Cardiac muscle cell (in vitro differentiated cells and primary cell): Measurements from ENCODE around the gene GFOD2. TPM values are rescaled to one million over a fixed set of nuclear protein-coding genes. Genes with fewer than 3 reads are reported as not detected.

Source experiments
- DNase-seq, 2 donors: peaks; one replicate each; pipeline versions ENCODE4 v3.0.0 to v3.0.0-alpha.2; 2010 to 2017; ENCODE audit warnings: low read depth in 1 of 2, low spot score in 1 of 2
- H3K27ac ChIP-seq: fragments of 200-600 bp; sonication (generic); 2 replicates; pipeline ENCODE4 v1.5.1; 2016
- H3K27me3 ChIP-seq: fragments of 200-600 bp; sonication (generic); 2 replicates; pipeline ENCODE4 v1.6.0; 2016; ENCODE audit warnings: control low read depth
- H3K36me3 ChIP-seq: fragments of 200-600 bp; sonication (generic); 2 replicates; pipeline ENCODE4 v1.5.1; 2016; ENCODE audit warnings: control low read depth
- H3K4me1 ChIP-seq: fragments of 200-600 bp; sonication (generic); 2 replicates; pipeline ENCODE4 v1.8.1; 2017; ENCODE audit warnings: low read depth, mild to moderate bottlenecking, mixed run types
- H3K4me3 ChIP-seq: fragments of 200-600 bp; sonication (generic); 2 replicates; pipeline ENCODE4 v1.5.1; 2016; ENCODE audit warnings: mild to moderate bottlenecking
- H3K9me3 ChIP-seq: fragments of 200-600 bp; sonication (generic); 2 replicates; pipeline ENCODE4 v1.5.1; 2017; ENCODE audit warnings: low read depth, mild to moderate bottlenecking, control low read depth
- polyA plus RNA-seq: library from polyadenylated mRNA; unstranded; fragments of >200 nt; fragmentation: Nextera tagmentation; extraction: Ambion mirVana; gene quantifications from 2 replicates; pipeline ENCODE4 v1.2.1, GENCODE V29; 2016
- total RNA-seq: library from RNA; depleted of rRNA; stranded (reverse); fragments of >200 nt; gene quantifications from 2 replicates; pipeline ENCODE4 v1.2.3, GENCODE V29; 2016
- TF ChIP-seq, protein P1 (sequence below): IDR thresholded peaks from 2 replicates; pipeline ENCODE4 v1.5.1; 2012; ENCODE audit warnings: low read depth, mild to moderate bottlenecking, low read length

Gene GFOD2
- total and polyA plus RNA-seq, 2 experiments from 2014 or later: 5.6 to 5.9 TPM

DNA sequence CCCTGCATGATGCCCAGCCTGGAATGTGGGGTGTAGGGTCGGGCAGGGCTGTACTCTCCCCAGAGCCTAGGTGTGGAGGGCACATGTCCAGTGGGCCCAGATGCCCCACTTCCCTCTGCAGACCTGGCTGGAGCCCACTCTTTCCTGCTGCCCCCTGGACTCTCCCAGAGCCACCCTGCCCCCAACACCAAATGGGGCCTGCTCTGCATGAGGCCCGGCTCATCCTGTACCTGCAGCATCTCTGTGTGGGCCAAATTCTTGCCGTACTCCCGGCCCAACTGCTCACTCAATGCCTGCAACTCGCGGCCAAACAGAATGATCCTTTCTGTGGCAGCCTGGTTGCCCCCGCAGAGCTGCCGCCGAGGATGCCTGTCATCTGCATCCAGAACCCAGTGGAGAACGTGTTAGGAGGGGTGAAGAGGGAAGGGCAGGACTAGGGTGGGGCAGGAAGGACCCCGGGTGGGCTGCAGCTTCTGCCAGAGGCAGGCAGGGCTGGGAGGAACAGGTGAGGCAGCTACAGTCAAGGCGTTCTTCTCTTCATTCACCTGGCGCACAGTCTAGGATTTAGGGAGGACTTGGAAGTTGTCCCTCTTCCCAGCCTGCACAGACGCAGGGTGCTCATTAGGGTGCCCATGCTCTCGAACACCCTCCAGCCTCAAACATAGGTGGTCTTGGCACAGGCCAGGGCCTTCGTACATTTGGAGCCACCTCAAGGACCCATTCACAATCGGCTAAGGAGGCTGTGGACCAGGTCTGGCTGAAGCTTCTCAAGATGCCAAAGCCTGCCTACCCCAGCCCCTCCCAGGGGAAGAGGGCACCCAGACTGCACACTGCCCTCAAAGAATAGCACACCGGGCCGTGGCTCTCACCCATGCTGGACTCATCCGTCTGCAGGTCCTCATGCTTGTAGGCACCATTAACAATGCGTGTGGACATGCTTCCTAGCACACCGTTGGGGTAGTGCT is 8.7 kb upstream of the GFOD2 start:
- H3K27me3 ChIP-seq: peaks cover 96% of the 10 kb centered on the region
- peaks cover 10% of the 10 kb centered on the region for H3K36me3 ChIP-seq

DNA sequence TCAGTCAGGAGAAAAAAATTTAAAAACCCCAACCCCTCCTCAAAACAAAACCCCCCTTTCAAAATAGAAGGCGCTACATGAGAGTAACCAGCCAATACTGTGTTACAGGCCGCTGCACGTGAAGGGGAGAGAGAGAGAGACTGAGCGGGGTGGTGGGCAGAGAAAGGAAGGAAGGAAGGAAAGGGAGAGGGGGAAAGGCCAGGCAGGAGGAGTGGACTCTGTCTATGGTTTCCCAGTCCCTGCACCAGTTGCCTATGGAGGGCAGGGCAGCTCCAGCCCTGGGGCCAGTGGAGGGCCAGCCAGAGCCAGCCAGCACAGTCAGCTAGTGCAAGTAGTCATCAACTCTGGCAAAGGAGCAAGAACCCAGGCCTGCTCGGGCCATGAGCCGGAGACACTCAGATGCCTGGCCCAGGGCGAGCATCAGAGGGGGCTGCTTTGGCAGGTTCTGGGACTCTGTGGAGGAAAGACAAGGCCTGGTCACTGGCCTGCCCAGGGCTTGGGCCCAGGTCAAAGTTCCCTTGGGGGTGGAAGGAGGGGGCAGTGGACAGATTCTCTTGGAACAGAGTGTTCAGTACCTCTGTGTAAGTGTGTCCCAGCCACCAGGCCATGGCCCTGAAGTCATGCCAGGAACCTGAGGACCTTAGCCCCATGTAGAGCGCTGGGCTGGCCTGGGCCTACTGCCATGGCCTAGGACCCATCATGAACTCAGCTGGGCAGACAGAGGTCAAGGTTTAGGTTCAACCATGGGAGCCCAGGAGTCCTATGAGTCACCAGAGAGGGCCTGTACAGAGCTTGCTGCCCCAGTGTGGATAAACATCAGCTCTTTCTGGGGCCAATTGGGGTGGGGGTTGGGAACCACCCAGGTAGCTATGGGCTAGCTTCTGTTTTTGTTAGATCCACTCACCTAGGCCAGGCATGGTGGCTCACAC is 7.3 kb upstream of the GFOD2 start:
- peaks cover 94% of the 10 kb centered on the region for H3K27me3 ChIP-seq
- TF ChIP-seq, protein P1, sequence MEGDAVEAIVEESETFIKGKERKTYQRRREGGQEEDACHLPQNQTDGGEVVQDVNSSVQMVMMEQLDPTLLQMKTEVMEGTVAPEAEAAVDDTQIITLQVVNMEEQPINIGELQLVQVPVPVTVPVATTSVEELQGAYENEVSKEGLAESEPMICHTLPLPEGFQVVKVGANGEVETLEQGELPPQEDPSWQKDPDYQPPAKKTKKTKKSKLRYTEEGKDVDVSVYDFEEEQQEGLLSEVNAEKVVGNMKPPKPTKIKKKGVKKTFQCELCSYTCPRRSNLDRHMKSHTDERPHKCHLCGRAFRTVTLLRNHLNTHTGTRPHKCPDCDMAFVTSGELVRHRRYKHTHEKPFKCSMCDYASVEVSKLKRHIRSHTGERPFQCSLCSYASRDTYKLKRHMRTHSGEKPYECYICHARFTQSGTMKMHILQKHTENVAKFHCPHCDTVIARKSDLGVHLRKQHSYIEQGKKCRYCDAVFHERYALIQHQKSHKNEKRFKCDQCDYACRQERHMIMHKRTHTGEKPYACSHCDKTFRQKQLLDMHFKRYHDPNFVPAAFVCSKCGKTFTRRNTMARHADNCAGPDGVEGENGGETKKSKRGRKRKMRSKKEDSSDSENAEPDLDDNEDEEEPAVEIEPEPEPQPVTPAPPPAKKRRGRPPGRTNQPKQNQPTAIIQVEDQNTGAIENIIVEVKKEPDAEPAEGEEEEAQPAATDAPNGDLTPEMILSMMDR: no peak
- peaks cover 10% of the 10 kb centered on the region for H3K36me3 ChIP-seq
- no peak for DNase-seq
- no peaks in the 10 kb centered on the region for H3K4me1 ChIP-seq
- H3K4me3 ChIP-seq: no peak overlapping the region
- H3K27ac ChIP-seq: no peak overlapping the region
- no peaks in the 10 kb centered on the region for H3K9me3 ChIP-seq

More for the DNA sequence above, 8.7 kb upstream of the GFOD2 start:
- Histone ChIP-seq H3K4me1 (no peaks in the 10 kb centered on the region), H3K9me3 (no peaks in the 10 kb centered on the region), H3K4me3 (no peak overlapping the region), H3K27ac (no peak overlapping the region)
- no peak for DNase-seq
- TF ChIP-seq, protein P1: no peak

DNA sequence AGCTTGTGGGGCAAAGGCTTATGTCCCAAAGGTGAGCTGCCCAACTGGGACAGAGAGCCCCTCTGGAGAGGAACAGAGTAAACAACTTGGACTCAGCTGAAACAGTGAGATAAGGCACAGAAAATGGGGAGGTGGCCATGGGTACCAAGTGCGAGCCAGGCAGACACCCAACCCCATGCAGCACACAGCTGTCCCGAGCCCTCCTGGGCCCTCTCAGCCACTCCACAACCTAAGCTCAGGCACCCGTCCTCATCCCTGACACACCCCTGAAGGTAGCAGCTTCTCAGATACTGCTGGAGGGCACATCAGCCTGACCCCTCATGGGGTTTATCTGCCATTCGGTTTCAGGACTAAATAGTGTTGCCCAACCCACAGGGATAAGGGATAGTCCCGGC is 4.8 kb upstream of the GFOD2 start:
- no peaks in the 10 kb centered on the region for H3K9me3 ChIP-seq
- H3K36me3 ChIP-seq: peaks cover 3% of the 10 kb centered on the region
- H3K27ac ChIP-seq: no peak overlapping the region
- H3K27me3 ChIP-seq: peaks cover 84% of the 10 kb centered on the region
- H3K4me1 ChIP-seq: no peaks in the 10 kb centered on the region
- DNase-seq: no peak
- TF ChIP-seq, protein P1: no peak
- no peak overlapping the region for H3K4me3 ChIP-seq

DNA sequence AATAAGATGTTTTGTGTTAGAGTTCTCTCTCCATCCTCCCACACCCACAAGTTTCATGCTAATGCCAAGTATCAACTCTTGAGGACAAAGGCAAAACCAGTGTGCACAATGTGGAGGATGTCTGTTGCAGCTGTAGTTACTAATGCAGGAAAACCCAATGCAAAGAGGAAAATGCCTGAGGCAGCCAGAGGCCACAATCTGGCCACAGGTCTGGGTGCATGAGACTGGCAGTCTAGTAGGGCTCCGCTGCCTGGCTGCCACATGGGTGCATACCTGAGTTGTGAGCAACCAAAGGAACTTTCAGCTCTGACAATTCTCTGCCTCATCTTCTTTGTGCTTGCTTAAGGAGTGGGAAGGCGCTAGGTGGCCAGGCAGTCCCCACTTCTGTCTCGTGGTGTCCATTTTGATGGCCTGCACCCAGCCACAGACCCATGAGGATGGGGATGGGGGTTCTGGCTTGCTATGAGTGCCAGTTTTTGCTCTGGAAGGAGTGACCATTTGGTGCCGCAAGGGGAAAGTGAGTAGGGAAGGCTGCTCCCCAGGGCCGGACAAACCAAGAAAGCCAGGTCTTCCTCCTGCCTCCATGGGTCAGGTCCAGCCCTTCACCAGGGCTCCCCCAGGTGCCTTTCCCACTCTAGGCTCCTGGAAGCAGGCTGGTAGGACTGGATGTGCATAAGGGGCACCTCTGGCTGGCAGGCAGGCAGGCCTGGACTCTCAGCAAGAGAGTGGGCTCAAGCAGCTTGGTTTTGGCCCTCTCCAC is 4.2 kb upstream of the GFOD2 start:
- Histone ChIP-seq H3K36me3 (peaks cover 3% of the 10 kb centered on the region), H3K4me3 (no peak overlapping the region), H3K27ac (no peak overlapping the region), H3K27me3 (peaks cover 82% of the 10 kb centered on the region), H3K9me3 (no peaks in the 10 kb centered on the region), H3K4me1 (no peaks in the 10 kb centered on the region)
- TF ChIP-seq, protein P1: no peak
- DNase-seq: no peak

DNA sequence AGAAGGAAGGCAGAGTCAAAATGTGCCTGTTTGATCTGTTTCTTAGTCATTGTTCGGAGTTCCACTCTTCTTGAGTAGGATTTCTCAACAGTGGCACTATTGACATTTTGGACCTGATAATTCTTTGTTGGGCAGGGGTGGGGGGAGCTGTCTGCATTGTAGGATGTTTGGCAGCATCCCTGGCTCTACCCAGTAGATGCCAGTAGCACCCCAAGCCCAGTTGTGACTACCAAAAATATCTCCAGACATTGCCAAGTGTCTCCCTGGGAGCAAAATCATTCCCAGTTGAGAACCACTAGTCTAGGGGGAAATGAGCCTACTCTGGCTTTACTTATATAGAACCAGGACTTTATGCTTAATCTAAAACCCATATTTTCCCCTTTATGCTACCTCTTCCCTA is 1.1 kb upstream of the GFOD2 start:
- Histone ChIP-seq H3K36me3 (peaks cover 3% of the 10 kb centered on the region), H3K4me3 (no peak overlapping the region), H3K4me1 (no peaks in the 10 kb centered on the region), H3K27me3 (peaks cover 82% of the 10 kb centered on the region), H3K9me3 (no peaks in the 10 kb centered on the region), H3K27ac (no peak overlapping the region)
- TF ChIP-seq, protein P1: no peak
- no peak for DNase-seq
